ENCODE measurements around the gene AHNAK. TPM values are rescaled to one million over a fixed set of nuclear protein-coding genes. Genes with fewer than 3 reads are reported as not detected.
"Not testable (repeated sequence)": the region's sequence is repeated elsewhere in the genome, so short reads cannot be mapped to it uniquely, and the experiment has no call there.

AHNAK gene
- total RNA-seq, 2 experiments from 2014 or later: 70.7 to 75.1 TPM

DNA sequence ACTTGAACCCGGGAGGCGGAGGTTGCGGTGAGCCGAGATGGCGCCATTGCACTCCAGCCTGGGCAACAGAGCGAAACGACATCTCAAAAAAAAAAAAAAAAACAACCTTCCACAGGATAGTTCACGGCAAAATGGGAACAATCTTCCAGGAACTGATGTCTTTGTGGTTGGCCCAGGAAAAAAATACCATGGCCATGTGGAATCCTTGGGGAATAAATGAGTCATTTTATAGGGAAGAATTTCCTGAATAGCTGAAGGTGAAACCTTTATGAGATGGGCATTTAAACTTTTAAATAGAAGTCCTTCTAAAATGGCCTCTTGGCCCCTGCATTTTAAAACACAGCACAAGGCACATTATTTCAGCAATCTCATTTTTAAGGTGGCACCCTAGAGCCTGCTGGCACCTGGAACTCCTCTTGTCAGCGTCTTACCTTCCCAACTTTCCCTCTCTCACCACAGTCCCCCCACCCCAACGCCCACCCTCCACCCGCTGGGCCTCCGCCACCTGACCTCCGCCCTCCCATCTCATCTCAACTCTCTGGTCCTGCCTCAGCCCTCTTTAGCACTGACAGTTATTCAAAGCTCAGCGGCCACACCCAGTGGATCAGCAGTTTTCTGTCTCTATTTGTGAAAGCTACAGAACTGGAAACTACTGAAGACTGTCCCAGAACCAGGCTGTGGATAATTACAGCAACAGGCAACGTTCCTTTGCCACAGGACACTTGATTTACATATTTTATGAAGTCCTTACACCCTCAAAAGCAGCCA lies 84.7 kb downstream of the AHNAK start:
- ChIA-PET POLR2A (no interaction called here), CTCF (interaction anchor here (1.1 to 1.2 kb wide), 2 partner anchors 8 to 37 kb away, joined by 3 to 5 read pairs; no protein-coding TSS in a partner anchor)

DNA sequence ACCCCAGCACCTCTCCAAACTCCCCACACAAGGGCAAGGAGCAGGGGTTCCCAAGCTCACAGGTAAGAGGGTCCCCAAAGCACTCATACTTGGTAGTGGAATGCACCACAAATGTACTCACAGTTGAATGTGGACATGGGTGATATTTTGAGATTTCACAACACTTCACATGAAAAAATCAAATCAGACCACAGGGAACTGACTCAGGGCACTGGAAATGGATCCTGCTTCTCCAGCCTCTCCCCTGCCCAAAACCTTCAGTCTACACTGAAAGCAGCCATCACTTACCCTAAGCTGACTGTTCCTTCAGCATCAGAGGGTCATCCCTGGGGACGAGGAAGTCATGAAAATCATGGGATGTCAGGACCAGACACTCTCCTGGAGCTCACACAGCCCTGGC lies 87.5 kb downstream of the AHNAK start:
- POLR2A ChIA-PET: no interaction called here
- CTCF ChIA-PET: interaction anchor here (1.2 kb wide), 2 partner anchors 35 to 447 kb away, joined by 3 to 4 read pairs; no protein-coding TSS in a partner anchor

DNA sequence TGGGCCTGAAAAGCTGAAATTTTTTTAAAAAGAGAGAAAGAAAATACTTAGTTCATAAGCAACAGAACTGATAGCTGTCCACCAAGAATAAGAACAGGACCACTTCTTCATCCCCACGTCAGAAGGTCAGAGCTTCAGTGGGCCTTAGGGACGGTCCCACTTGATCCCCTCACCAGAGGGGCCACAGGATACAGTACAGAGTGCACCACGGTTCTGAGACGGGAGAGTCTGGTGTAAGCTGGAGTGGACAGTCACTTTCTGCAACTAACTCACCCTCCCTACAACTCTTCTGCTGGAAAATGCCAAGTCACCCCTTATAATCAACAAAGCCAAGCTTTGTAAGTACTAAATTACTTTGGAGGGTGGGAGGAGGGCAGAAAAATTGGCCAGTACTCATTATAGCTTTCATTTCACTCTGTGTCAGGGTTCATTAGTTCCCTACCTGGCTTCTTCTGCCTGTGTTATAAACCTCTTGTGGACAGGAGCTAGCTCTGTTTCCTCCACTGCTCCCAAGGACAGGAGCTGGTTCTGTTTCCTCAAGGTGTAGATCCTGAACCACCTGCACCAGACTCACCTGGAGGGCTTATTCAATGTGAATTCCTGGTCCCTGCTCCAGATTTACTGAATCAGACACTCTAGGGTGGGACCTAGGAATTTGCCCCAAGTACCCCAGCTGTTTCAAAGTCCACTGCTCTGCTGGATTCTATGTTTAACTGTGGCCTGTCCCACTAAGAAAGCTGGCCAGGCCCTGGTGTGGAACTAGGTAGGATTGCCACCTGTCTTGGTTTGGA lies 88.2 kb downstream of the AHNAK start:
- POLR2A ChIA-PET: no interaction called here
- CTCF ChIA-PET: interaction anchor here (1.0 to 1.2 kb wide), 3 partner anchors 35 to 448 kb away, joined by 3 to 5 read pairs (median 4); no protein-coding TSS in a partner anchor

DNA sequence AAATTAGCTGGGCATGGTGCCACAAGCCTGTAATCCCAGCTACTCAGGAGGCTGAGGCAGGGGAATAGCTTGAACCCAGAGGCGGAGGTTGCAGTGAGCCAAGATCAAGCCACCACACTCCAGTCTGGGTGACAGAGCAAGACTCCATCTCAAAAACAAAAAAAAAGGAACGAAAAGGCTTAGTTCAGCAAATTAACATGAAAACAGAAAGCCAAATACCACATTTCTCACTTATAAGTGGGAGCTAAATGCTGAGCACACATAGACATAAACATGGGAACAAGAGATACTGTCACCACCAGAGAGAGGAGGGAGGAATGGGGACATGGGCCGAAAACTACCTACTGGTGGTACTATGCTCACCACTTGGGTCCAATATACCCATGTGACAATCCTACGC lies 89.1 kb downstream of the AHNAK start:
- ChIA-PET POLR2A (no interaction called here), CTCF (interaction anchor here (1.0 kb wide), 1 partner anchor 42 kb away, joined by 5 read pairs; no protein-coding TSS in a partner anchor)

DNA sequence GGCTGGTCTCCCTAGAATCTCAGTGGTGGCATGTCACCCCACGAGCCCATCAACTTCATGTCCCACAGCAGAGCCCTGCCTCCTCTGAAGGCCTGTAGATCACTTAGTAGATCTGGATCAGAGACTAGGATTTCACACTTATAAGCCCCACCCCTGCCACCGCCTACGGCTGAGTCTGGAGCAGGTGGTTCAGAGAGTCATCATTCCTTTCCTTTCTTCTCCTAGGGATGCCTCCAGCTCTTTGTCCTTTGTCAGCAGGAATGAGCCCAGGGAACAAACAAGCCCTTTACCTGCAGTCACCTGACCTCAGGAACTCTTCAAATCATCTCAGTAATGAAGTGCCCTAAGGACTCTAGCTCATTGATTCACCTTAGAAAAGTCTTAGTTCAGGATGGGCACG lies 90.0 kb downstream of the AHNAK start:
- ChIA-PET POLR2A (no interaction called here), CTCF (no interaction called here)

DNA sequence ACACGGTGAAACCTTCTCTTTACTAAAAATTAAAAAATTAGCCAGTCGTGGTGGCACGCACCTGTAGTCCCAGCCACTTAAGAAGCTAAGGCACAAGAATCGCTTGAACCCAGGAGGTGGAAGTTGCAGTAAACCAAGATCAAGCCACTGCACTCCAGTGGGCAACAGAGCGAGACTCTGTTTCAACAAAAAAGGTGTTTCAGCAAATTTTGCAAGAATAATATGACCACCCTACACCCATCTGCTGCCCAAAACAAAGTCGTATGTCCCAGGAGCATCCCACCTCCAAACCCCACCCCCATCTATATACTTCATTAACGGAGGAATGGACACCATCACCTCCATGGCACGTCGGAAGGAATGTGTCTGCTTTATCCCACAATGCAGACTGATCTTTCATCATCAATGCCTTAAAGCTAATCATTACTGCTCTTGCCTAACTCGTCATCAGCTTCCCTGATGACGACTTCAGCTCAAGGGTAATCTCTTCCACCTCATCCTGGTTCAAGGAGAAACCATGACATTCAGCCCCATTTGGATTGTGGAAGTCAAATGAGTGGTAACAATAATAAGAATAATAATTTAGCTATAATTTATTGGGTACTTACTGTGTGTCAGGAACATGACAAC lies 93.7 kb downstream of the AHNAK start:
- ChIA-PET CTCF (no interaction called here), POLR2A (no interaction called here)

DNA sequence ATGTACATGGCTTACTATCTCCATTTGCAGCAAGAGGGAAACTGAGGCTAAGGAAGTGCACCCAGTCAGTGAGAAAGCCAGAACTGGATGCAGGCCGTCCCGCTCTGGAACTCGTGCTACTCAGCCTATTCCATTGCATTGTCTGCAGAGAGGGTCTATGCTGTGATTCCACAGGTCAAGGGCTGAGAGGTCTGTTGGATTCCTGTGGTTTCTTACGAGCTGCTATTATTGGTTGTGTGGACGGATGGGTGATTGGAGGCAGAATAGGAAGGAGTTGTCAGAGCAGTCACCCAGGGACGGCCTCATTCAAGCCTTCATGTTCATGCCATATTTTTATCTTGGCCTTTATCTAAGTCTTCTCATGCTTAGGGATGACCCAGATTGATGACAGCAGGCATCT lies 94.3 kb downstream of the AHNAK start:
- CTCF ChIA-PET: no interaction called here
- POLR2A ChIA-PET: no interaction called here

DNA sequence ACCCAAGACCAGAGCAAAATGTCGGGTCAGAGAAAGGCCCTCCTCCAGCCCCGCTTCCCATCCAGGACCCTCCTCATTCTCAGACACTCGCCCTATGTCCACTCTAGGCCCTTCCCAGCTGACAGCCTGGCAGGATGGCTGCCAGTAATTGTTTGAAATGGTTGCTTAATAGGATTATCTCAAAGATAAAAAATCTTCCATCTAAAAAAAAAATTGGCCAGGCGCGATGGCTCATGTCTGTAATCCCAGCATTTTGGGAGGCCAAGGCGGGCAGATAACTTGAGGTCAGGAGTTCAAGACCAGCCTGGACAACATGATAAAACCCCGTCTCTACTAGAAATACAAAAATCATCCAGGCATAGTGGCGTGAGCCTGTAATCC lies 95.4 kb downstream of the AHNAK start:
- CTCF ChIA-PET: no interaction called here
- POLR2A ChIA-PET: no interaction called here

DNA sequence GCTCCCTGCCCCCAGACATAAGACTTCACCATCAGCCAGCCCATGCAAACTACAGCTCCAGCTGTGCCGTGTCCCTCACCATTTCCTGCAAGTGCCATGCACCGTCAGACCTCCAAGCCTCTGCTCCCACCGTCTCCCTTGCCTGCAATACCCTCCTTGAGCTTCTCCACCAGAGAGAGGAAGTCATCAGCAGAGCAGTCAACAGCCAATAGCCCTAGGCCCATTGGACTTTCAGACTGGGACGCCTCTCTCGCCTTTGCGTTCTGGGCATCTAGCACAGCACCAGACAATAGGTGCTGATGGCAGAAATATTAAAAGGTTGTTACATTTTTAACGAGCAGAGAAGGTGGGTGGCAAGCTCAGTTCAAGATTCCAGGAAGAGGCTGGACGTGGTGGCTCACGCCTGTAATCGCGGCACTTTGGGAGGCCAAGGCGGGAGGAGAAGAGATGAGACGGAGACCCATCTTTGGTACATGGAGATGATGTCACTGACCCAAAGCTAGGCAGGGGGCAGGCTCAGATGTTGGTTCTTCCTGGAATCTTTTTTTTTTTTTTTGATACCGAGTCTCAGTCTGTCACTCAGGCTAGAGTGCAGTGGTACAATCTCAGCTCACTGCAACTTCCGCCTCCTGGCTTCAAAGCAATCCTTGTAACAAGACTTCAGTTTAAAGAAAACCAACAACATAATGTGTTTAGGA lies 95.9 kb downstream of the AHNAK start:
- ChIA-PET POLR2A (no interaction called here), CTCF (interaction anchor here (0.5 kb wide), 1 partner anchor 123 kb away, joined by 3 read pairs; no protein-coding TSS in a partner anchor)

DNA sequence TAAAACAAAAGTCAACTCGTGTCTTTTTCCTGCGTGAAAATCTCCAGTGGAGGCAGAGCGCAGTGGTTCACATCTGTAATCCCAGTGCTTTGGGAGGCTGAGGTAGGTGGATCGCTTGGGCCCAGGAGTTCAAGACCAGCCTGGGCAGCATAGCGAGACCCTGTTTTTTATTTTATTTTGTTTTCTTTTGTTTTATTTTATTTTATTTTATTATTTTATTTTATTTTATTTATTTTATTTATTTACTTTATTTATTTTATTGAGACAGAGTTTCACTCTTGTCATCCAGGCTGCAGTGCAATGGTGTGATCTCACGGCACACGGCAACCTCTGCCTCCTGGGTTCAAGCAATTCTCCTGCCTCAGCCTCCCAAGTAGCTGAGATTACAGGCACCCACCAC lies 96.7 kb downstream of the AHNAK start:
- CTCF ChIA-PET: interaction anchor here (0.5 kb wide), 1 partner anchor 122 kb away, joined by 3 read pairs; no protein-coding TSS in a partner anchor
- POLR2A ChIA-PET: not testable (repeated sequence)

DNA sequence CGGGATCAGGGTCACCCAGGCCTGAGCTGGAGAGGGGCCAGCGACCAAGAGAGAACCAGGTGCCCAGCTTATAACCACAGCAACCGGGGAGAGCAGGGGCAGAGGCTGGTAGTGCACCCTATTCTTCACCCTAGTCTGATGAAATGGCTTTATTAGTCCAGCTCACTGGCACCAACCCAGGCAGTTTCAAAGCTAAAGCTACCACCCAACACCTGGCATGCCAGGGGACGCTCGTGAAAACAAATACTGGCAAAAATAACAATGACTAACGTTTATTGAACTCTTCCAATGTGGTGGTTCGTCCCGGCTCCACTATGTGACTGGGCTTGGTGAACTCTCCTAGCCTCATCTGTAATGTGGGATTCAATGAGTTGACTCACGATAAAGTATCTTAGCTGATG lies 97.2 kb downstream of the AHNAK start:
- CTCF ChIA-PET: no interaction called here
- POLR2A ChIA-PET: no interaction called here

DNA sequence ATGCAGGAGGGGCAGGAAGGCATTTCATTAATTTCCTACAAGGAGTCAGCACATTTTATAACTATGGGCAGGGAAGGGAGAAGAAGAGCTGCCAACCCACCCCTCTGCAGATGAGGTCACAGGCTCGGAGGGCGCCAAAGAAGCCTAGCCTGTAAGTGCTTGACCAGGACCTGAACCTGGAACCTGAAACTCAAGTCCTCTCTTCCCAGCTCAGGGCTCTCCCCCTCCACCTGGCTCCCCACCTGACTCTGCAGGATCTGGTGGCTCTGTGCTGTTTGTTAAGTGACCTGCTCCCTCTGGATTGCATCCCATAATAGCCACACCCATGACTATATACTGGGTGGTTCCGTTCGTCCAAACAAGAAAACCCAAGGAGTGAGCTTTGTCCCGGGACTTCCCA lies 100.5 kb downstream of the AHNAK start:
- ChIA-PET POLR2A (no interaction called here), CTCF (no interaction called here)

DNA sequence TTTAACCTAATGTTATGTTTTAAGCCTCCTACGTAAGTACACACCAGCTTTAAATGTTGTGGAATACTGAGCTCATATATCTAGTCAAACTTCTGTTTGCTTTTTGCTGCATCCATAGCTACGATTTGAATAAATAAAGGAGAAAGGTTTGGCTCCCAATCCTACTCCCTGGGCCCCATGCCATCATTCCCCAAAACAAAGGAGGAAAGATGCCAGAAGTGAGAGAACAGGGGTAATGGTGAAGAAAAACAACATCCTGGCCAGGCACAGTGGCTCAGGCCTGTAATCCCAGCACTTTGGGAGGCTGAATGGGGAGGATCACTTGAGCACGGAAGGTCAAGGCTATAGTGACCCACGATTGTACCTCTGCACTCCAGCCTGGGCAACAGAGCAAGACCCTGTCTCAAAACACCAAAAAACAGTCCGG lies 101.3 kb downstream of the AHNAK start:
- CTCF ChIA-PET: interaction anchor here (1.7 kb wide), 1 partner anchor 97 kb away, joined by 4 read pairs; no protein-coding TSS in a partner anchor
- POLR2A ChIA-PET: no interaction called here

DNA sequence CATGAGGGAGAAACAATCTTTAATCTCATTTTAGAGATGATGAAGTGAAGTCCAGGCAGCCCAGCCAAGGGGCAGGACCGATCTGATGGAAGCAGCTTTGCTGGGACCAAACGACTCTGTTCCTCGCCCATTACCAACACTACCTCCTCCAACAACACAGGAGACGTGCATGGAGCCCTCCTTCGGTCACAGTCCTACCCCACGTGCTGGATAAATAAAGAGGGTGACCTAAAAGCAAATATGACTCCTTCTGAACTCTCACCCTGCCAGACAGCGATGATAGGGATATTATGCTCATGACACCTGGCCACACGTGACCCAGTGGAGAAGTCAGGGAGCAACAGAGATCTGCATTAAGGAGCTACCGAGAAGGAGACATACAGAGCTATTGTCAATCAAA lies 101.8 kb downstream of the AHNAK start:
- CTCF ChIA-PET: interaction anchor here (0.7 to 1.7 kb wide), 3 partner anchors 42 to 790 kb away, joined by 3 to 4 read pairs (median 3); no protein-coding TSS in a partner anchor
- POLR2A ChIA-PET: no interaction called here

DNA sequence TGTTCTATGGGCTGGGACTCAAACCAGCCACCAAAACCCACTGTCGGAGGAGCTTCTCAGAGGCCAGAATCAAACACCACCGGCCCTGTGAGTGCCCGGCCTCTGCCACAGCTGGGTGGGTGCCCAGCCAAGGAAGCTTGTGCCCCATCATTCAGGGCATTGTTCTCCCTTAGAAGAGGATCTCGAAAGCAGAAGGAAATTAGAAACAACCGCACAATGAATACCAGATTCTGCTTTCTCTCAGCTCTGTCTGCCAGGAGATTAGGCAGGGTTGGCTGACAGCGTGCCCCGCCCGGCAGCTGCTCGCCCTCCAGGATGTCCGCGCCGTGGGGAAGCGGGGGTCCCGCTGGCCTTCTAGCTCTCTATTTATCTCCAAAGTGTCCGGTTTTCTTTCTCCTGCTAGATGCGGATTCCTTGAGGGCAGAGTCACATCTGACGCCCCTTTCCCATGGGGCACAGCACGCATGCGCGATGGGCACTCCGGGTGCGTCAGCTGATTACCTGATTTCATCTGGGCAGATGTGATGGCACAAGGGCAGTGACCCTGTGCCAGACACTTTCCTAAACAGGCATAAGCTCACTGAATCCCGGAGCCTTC lies 102.3 kb downstream of the AHNAK start:
- POLR2A ChIA-PET: no interaction called here

DNA sequence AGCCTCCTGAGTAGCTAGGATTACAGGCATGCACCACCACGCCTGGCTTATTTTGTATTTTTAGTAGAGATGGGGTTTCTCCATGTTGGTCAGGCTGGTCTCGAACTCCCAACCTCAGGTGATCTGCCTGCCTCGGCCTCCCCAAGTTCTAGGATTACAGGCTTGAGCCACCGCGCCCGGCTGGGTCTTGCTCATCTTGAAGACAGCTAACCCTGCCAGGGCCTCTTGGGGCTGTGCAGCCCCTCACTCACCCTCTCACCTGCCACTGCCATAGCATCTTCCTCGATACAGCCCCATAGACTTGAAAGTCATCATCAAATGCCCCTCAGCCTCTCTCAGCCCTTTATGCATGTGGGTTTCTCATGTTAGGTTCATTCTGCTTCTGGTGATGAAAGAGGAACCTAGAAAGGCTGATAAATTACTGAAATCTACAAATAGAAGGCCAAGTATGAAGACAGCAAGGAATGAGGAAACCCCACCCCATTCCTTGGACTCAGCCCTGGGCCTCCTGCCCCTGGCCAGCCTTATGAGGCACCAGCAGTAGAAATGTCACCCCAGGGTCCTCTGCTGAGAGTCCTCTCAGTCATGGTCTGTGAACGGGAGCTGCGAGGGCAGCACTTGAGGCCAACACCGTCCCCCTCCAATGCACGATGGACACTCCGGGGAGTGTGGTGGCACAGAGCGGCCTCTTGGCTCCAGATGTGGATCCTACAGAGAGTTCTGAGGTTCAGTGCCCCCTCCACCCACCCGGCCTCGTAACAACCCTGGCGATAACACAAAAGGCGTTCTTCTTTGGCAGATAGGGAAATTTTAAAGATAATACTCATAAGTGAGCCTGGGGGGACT lies 103.0 kb downstream of the AHNAK start:
- ChIA-PET CTCF (interaction anchor here (1.0 to 1.7 kb wide), 3 partner anchors 19 to 99 kb away, joined by 3 to 4 read pairs (median 3); no protein-coding TSS in a partner anchor), POLR2A (interaction anchor here (1.0 kb wide), 1 partner anchor 41 kb away, joined by 3 read pairs; no protein-coding TSS in a partner anchor)

More for the DNA sequence above, 102.3 kb downstream of the AHNAK start:
- CTCF ChIA-PET: interaction anchor here (0.7 to 1.7 kb wide), 4 partner anchors 20 to 789 kb away, joined by 3 to 4 read pairs (median 3); no protein-coding TSS in a partner anchor

DNA sequence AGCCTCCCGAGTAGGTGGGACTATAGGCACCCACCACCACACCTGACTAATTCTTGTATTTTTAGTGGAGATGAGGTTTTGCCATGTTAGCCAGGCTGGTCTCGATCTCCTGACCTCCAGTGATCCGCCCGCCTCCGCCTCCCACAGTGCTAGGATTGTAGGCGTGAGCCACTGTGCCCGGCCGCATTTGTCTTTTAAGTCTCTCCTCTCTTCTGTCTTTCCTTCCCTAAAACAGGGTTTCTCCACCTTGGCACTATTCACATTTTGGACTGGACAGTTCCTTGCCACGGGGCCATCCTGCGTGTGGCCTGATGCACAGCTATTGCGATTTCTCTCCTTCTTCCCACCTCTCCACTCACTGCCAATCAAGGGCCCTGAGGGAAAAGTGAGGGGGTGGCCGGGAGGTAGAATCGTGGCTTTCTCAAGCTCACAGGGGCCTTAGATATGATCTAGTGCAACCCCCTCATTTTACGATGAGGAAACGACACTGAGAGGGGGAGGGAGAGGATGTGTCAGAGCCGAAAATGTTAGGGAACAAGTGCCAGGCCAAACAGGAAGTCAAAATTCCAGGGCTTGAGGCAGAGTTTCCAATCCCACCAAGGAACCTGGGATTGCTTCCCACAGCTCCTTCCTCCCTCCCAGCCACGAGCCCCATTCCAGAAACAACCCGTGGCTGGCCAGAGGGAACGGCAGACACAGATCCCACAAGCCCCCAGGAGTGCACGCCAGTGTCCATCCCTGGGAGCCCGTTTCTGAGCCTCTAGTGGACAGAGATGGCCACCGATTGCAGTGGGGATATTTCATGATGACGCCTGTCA lies 106.6 kb downstream of the AHNAK start:
- POLR2A ChIA-PET: no interaction called here
- CTCF ChIA-PET: interaction anchor here (1.0 kb wide), 1 partner anchor 15 kb away, joined by 4 read pairs; no protein-coding TSS in a partner anchor

Data from activated CD8-positive, alpha-beta memory T cell treated with anti-CD3 and anti-CD28 coated beads for 36 hours (primary cell).